Lower leg skin (tissue), 4 donors: ENCODE measurements around the gene CLMN. TPM values are rescaled to one million over a fixed set of nuclear protein-coding genes. Genes with fewer than 3 reads are reported as not detected.
A peak's percentile ranks its signal among the peaks of the same experiment; 100 is the strongest.

Experiments
- DNase-seq, 2 donors: peaks; one replicate each; pipeline ENCODE4 v3.0.0-alpha.2; 2019; ENCODE audit warnings: low spot score in 2 of 2
- H3K4me3 ChIP-seq: fragments of 200-600 bp; sonication (generic); 2 replicates; pipeline ENCODE4 v1.5.1; 2017; ENCODE audit warnings: mild to moderate bottlenecking, low read depth; ENCODE audit not compliant: poor library complexity, severe bottlenecking
- CTCF ChIP-seq, 3 donors: fragments of 450-650 bp; IDR thresholded peaks; one replicate each; pipeline ENCODE4 v1.5.1; 2016; ENCODE audit warnings: antibody characterized with exemption in 3 of 3, mild to moderate bottlenecking in 3 of 3, moderate library complexity in 2 of 3
- POLR2A ChIP-seq, 2 donors: fragments of 450-650 bp; IDR thresholded peaks; one replicate each; pipeline ENCODE4 v1.6.1; 2016 to 2017; ENCODE audit warnings: antibody characterized with exemption in 2 of 2, mild to moderate bottlenecking in 1 of 2, moderate library complexity in 1 of 2
- WGBS, 2 donors: methylation state at CpG; one replicate each; pipeline ENCODE4 v1.1.5; 2018; 5-methylcytosine and 5-hydroxymethylcytosine counted together
- intact Hi-C: fragments of 100-400 bp; cut with DNase I; formaldehyde crosslinking; loops from one replicate; pipeline ENCODE4 v1.15.0; 2023; ENCODE audit warnings: low total_unique reads
- total RNA-seq, 4 donors: library from RNA; depleted of rRNA; stranded (reverse); fragments of >200 nt; gene quantifications; one replicate each; pipeline ENCODE4 v1.1.0, GENCODE V29; 2016

CLMN gene
- total RNA-seq, 4 donors from 2014 or later: 5.6 to 7.6 (median 7.2) TPM

GRCh38 chr14:95346820-95347219 lies 27.1 kb upstream of the CLMN start:
- no peak for TF ChIP-seq CTCF (IDR thresholded peaks at IDR 0.05)
- TF ChIP-seq POLR2A (IDR thresholded peaks at IDR 0.05): no peak
- intact Hi-C loops: no loop called here
- DNase-seq: no peak
- 100% methylated on average over 1 of the region's 1 CpG for WGBS, 2 donors
- no peak overlapping the region for H3K4me3 ChIP-seq

- intact Hi-C loops: no loop called here
- 91 to 96% methylated on average over 8 of the region's 8 CpGs for WGBS, 2 donors
Observed at GRCh38 chr14:95346266-95346665, 26.6 kb upstream of the CLMN start.

GRCh38 chr14:95345032-95345431 lies 25.3 kb upstream of the CLMN start:
- WGBS, 2 donors: 80 to 86% methylated on average over 5 of the region's 5 CpGs
- no peak overlapping the region for H3K4me3 ChIP-seq
- DNase-seq: no peak
- intact Hi-C loops: no loop called here
- TF ChIP-seq CTCF (IDR thresholded peaks at IDR 0.05) (no peak), POLR2A (IDR thresholded peaks at IDR 0.05) (no peak)

More at GRCh38 chr14:95346266-95346665, 26.6 kb upstream of the CLMN start:
- H3K4me3 ChIP-seq: no peak overlapping the region
- TF ChIP-seq POLR2A (IDR thresholded peaks at IDR 0.05) (no peak), CTCF (IDR thresholded peaks at IDR 0.05) (no peak)
- no peak for DNase-seq

- DNase-seq: peak in 1 of 2 donors; percentile 34
- TF ChIP-seq CTCF (IDR thresholded peaks at IDR 0.05) (no peak), POLR2A (IDR thresholded peaks at IDR 0.05) (no peak)
- H3K4me3 ChIP-seq: no peak overlapping the region
- intact Hi-C loops: loop anchor here (5.0 kb wide), 1 partner anchor 268 kb away; no protein-coding TSS in a partner anchor
Observed at GRCh38 chr14:95344536-95344935, 24.8 kb upstream of the CLMN start.

- no peak for TF ChIP-seq CTCF (IDR thresholded peaks at IDR 0.05)
- no peak for TF ChIP-seq POLR2A (IDR thresholded peaks at IDR 0.05)
- DNase-seq: peak in 1 of 2 donors; percentile 39
- no peak overlapping the region for H3K4me3 ChIP-seq
- 78 to 84% methylated on average over 4 of the region's 4 CpGs for WGBS, 2 donors
- intact Hi-C loops: loop anchor here (5.0 kb wide), 1 partner anchor 271 kb away; no protein-coding TSS in a partner anchor
Observed at GRCh38 chr14:95341564-95341963, 21.9 kb upstream of the CLMN start.

GRCh38 chr14:95341115-95341514 lies 21.4 kb upstream of the CLMN start:
- WGBS, 2 donors: 86 to 96% methylated on average over 1 of the region's 1 CpG
- no peak for DNase-seq
- intact Hi-C loops: loop anchor here (5.0 kb wide), 1 partner anchor 271 kb away; no protein-coding TSS in a partner anchor
- no peak overlapping the region for H3K4me3 ChIP-seq
- TF ChIP-seq POLR2A (IDR thresholded peaks at IDR 0.05) (no peak), CTCF (IDR thresholded peaks at IDR 0.05) (no peak)
